SK-N-SH treated with all-trans-retinoic acid at 6 μM for 48 hours (cell line): Measurements from ENCODE around the gene PHIP.
A peak's percentile ranks its signal among the peaks of the same experiment; 100 is the strongest.

Experiments used
- ATAC-seq: fragments of 200-7000 bp; cut with Tn5 transposase; 3 replicates; pipeline ENCODE4 v1.9.1; 2020; ENCODE audit warnings: mild to moderate bottlenecking, moderate library complexity
- ARNTL ChIP-seq: fragments of 450-650 bp; formaldehyde crosslinking; IDR thresholded peaks from 2 replicates; pipeline ENCODE4 v1.5.0; 2020; ENCODE audit warnings: low read depth, mild to moderate bottlenecking, moderate library complexity, borderline replicate concordance
- BACH2 ChIP-seq: fragments of 250-450 bp; sonication (Bioruptor Pico); IDR thresholded peaks from 2 replicates; pipeline ENCODE4 v1.9.0; 2021; ENCODE audit warnings: mild to moderate bottlenecking, borderline replicate concordance
- CSDC2 ChIP-seq: fragments of 250-450 bp; sonication (Bioruptor Pico); IDR thresholded peaks from 2 replicates; pipeline ENCODE4 v1.5.0; 2020; ENCODE audit warnings: mild to moderate bottlenecking, moderate library complexity
- CSRNP3 ChIP-seq: fragments of 250-450 bp; sonication (Bioruptor Pico); IDR thresholded peaks from 2 replicates; pipeline ENCODE4 v1.5.1; 2021; ENCODE audit warnings: mild to moderate bottlenecking, moderate library complexity
- ESRRG ChIP-seq: fragments of 250-450 bp; sonication (Bioruptor Pico); IDR thresholded peaks from 2 replicates; pipeline ENCODE4 v1.6.1; 2021; ENCODE audit warnings: mild to moderate bottlenecking
- GLIS3 ChIP-seq: fragments of 250-450 bp; sonication (Bioruptor Pico); IDR thresholded peaks from 2 replicates; pipeline ENCODE4 v1.5.0; 2020; ENCODE audit warnings: mild to moderate bottlenecking, moderate library complexity
- ISL1 ChIP-seq: fragments of 250-450 bp; sonication (Bioruptor Pico); IDR thresholded peaks from 2 replicates; pipeline ENCODE4 v2.1.2; 2022; ENCODE audit warnings: mild to moderate bottlenecking, moderate library complexity
- OSR1 ChIP-seq: fragments of 250-450 bp; sonication (Bioruptor Pico); IDR thresholded peaks from 2 replicates; pipeline ENCODE4 v1.8.0; 2022; ENCODE audit warnings: moderate library complexity, mild to moderate bottlenecking, inconsistent platforms
- POU6F1 ChIP-seq: fragments of 250-450 bp; sonication (Bioruptor Pico); IDR thresholded peaks from 2 replicates; pipeline ENCODE4 v1.8.0; 2021; ENCODE audit warnings: low read depth, mild to moderate bottlenecking, moderate library complexity, borderline replicate concordance
- PPARA ChIP-seq: fragments of 250-450 bp; sonication (Bioruptor Pico); IDR thresholded peaks from 2 replicates; pipeline ENCODE4 v1.5.0; 2020; ENCODE audit warnings: mild to moderate bottlenecking, borderline replicate concordance
- RARB ChIP-seq: fragments of 250-450 bp; sonication (Bioruptor Pico); IDR thresholded peaks from 2 replicates; pipeline ENCODE4 v1.8.0; 2021; ENCODE audit warnings: mild to moderate bottlenecking, moderate library complexity
- SNAI2 ChIP-seq: fragments of 250-450 bp; sonication (Bioruptor Pico); IDR thresholded peaks from 2 replicates; pipeline ENCODE4 v1.5.0; 2020; ENCODE audit warnings: mild to moderate bottlenecking, moderate library complexity
- TCF4 ChIP-seq: fragments of 250-450 bp; sonication (Bioruptor Pico); IDR thresholded peaks from 2 replicates; pipeline ENCODE4 v1.8.0; 2021; ENCODE audit warnings: mild to moderate bottlenecking, moderate library complexity, borderline replicate concordance
- TOX ChIP-seq: fragments of 250-450 bp; sonication (Bioruptor Pico); IDR thresholded peaks from 2 replicates; pipeline ENCODE4 v1.8.0; 2021; ENCODE audit warnings: mild to moderate bottlenecking, moderate library complexity, borderline replicate concordance
- ZC3H10 ChIP-seq: fragments of 250-450 bp; sonication (Bioruptor Pico); IDR thresholded peaks from 2 replicates; pipeline ENCODE4 v1.5.1; 2021; ENCODE audit warnings: mild to moderate bottlenecking, moderate library complexity
- ZFP3 ChIP-seq: fragments of 250-450 bp; sonication (Bioruptor Pico); IDR thresholded peaks from 2 replicates; pipeline ENCODE4 v1.5.0; 2020; ENCODE audit warnings: mild to moderate bottlenecking, moderate library complexity
- ZFP30 ChIP-seq: fragments of 450-650 bp; formaldehyde crosslinking; IDR thresholded peaks from 2 replicates; pipeline ENCODE4 v1.5.0; 2022; ENCODE audit warnings: mild to moderate bottlenecking, moderate library complexity
- ZNF70 ChIP-seq: fragments of 450-650 bp; formaldehyde crosslinking; IDR thresholded peaks from 2 replicates; pipeline ENCODE4 v1.5.0; 2020; ENCODE audit warnings: mild to moderate bottlenecking, moderate library complexity
- ZNF8 ChIP-seq: fragments of 450-650 bp; formaldehyde crosslinking; IDR thresholded peaks from 2 replicates; pipeline ENCODE4 v1.5.0; 2020; ENCODE audit warnings: mild to moderate bottlenecking, moderate library complexity
- TF ChIP-seq, protein P1 (sequence below): fragments of 250-450 bp; sonication (Bioruptor Pico); IDR thresholded peaks from 2 replicates; pipeline ENCODE4 v1.8.0; 2020; ENCODE audit warnings: mild to moderate bottlenecking, moderate library complexity, borderline replicate concordance
- TF ChIP-seq, protein P2 (sequence below): fragments of 250-450 bp; sonication (Bioruptor Pico); IDR thresholded peaks from 2 replicates; pipeline ENCODE4 v1.5.1; 2020; ENCODE audit warnings: low read depth, mild to moderate bottlenecking, moderate library complexity
- TF ChIP-seq, protein P3 (sequence below): fragments of 250-450 bp; sonication (Bioruptor Pico); IDR thresholded peaks from 2 replicates; pipeline ENCODE4 v1.5.0; 2020; ENCODE audit warnings: mild to moderate bottlenecking, moderate library complexity

Gene PHIP

DNA sequence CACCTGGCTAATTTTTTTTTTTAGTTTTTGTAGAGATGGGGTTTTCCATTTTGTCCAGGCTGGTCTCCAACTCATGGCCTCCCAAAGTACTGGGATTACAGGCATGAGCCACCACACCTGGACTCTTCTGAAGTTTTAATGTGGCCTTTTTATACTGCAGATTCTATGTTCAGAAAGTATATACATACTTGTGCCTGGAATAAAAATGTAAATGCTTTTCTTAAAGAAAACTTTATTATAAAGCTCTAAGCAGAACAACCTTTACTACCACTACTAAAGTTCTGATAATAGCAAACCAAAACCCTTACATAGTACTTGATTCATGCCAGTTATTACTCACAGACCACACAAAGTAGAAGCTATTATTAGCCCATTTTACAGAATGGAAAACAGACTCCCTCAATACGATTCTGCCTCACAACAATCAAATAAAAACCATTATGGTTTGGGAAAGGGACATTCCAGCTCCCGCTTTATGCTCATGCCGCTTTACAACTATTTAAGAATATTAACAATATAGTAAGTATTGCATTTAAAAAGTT lies 5.3 kb downstream of the PHIP start:
- ATAC-seq, result no peak
- TF ChIP-seq, protein P1, sequence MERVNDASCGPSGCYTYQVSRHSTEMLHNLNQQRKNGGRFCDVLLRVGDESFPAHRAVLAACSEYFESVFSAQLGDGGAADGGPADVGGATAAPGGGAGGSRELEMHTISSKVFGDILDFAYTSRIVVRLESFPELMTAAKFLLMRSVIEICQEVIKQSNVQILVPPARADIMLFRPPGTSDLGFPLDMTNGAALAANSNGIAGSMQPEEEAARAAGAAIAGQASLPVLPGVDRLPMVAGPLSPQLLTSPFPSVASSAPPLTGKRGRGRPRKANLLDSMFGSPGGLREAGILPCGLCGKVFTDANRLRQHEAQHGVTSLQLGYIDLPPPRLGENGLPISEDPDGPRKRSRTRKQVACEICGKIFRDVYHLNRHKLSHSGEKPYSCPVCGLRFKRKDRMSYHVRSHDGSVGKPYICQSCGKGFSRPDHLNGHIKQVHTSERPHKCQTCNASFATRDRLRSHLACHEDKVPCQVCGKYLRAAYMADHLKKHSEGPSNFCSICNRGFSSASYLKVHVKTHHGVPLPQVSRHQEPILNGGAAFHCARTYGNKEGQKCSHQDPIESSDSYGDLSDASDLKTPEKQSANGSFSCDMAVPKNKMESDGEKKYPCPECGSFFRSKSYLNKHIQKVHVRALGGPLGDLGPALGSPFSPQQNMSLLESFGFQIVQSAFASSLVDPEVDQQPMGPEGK (CRISPR knock-in tag), result no peak
- TF ChIP-seq OSR1 (CRISPR knock-in tag) (no peak), GLIS3 (CRISPR knock-in tag) (no peak), CSDC2 (CRISPR knock-in tag) (no peak), ESRRG (no peak), POU6F1 (CRISPR knock-in tag) (no peak), TCF4 (CRISPR knock-in tag) (no peak), PPARA (CRISPR knock-in tag) (no peak), TOX (CRISPR knock-in tag) (no peak), SNAI2 (CRISPR knock-in tag) (no peak), ZFP30 (CRISPR knock-in tag) (no peak), CSRNP3 (CRISPR knock-in tag) (no peak), ARNTL (no peak), RARB (no peak), ISL1 (CRISPR knock-in tag) (no peak), BACH2 (CRISPR knock-in tag) (no peak), ZNF70 (CRISPR knock-in tag) (no peak), ZFP3 (CRISPR knock-in tag) (no peak), ZNF8 (CRISPR knock-in tag) (no peak)
- TF ChIP-seq, protein P2, sequence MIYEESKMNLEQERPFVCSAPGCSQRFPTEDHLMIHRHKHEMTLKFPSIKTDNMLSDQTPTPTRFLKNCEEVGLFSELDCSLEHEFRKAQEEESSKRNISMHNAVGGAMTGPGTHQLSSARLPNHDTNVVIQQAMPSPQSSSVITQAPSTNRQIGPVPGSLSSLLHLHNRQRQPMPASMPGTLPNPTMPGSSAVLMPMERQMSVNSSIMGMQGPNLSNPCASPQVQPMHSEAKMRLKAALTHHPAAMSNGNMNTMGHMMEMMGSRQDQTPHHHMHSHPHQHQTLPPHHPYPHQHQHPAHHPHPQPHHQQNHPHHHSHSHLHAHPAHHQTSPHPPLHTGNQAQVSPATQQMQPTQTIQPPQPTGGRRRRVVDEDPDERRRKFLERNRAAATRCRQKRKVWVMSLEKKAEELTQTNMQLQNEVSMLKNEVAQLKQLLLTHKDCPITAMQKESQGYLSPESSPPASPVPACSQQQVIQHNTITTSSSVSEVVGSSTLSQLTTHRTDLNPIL (CRISPR knock-in tag), result no peak

DNA sequence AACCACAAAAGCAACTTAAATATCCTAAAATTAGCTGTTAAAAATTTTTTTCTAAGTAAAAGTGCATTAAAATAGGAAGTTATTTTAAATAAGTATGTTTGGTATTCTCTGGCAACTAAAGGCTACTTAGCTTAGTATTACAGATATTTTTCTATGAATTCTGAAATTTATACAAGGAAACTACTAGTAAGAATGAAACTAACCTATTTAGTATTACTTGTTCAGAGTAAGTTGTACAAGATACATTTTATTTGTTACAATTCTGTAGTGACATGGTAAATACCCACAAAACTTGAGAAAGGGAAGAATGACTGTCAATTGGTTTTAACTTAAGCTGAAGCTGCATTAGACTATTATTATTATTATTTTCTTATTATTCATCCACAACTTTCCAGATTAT lies 6.5 kb downstream of the PHIP start:
- TF ChIP-seq ZC3H10 (CRISPR knock-in tag), result no peak
- TF ChIP-seq ARNTL, result no peak
- TF ChIP-seq, protein P2 (CRISPR knock-in tag), result no peak
- no peak for ATAC-seq

DNA sequence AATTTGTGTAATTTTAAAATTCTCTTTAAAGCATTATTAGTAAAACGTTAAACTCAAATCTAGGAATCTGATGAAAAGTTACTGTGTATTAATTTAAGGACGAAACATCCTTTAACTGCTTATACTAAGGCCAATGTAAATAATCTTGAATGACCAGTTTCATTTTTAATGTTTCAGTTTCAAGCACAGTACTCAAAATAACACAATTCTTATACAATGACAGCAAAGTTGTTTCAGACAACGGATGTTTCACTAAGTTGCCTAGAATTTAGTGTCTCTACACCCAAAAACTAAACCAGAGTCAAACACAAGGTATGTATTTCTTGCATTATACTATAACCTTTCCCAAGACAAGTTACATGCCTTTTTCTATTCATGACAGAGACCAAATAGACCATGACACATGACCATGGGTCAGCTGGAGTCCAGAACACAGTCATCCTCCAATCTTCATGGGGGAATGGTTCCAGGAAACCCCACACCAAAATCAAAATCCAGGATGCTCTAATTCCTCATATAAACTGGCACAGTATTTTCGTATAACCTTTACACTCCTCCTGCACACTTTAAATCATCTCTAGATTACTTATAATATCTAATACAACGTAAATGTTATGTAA lies 7.7 kb downstream of the PHIP start:
- ATAC-seq, result peak; percentile 22; the same call in 1 of the 3 replicates
- TF ChIP-seq GLIS3 (CRISPR knock-in tag) (no peak), CSDC2 (CRISPR knock-in tag) (no peak), ARNTL (no peak), ISL1 (CRISPR knock-in tag) (no peak), ZNF8 (CRISPR knock-in tag) (no peak), ZFP3 (CRISPR knock-in tag) (no peak), ZC3H10 (CRISPR knock-in tag) (no peak), ZNF70 (CRISPR knock-in tag) (no peak), ESRRG (no peak), TOX (CRISPR knock-in tag) (no peak), TCF4 (CRISPR knock-in tag) (no peak), BACH2 (CRISPR knock-in tag) (no peak)
- TF ChIP-seq, protein P1 (CRISPR knock-in tag), result no peak
- TF ChIP-seq, protein P2 (CRISPR knock-in tag), result no peak
- TF ChIP-seq, protein P3, sequence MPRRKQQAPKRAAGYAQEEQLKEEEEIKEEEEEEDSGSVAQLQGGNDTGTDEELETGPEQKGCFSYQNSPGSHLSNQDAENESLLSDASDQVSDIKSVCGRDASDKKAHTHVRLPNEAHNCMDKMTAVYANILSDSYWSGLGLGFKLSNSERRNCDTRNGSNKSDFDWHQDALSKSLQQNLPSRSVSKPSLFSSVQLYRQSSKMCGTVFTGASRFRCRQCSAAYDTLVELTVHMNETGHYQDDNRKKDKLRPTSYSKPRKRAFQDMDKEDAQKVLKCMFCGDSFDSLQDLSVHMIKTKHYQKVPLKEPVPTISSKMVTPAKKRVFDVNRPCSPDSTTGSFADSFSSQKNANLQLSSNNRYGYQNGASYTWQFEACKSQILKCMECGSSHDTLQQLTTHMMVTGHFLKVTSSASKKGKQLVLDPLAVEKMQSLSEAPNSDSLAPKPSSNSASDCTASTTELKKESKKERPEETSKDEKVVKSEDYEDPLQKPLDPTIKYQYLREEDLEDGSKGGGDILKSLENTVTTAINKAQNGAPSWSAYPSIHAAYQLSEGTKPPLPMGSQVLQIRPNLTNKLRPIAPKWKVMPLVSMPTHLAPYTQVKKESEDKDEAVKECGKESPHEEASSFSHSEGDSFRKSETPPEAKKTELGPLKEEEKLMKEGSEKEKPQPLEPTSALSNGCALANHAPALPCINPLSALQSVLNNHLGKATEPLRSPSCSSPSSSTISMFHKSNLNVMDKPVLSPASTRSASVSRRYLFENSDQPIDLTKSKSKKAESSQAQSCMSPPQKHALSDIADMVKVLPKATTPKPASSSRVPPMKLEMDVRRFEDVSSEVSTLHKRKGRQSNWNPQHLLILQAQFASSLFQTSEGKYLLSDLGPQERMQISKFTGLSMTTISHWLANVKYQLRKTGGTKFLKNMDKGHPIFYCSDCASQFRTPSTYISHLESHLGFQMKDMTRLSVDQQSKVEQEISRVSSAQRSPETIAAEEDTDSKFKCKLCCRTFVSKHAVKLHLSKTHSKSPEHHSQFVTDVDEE, result no peak
